Lung (tissue), 12 donors: ENCODE data around the gene SLC25A3. TPM values are rescaled to one million over a fixed set of nuclear protein-coding genes. Genes with fewer than 3 reads are reported as not detected.
"Not testable (repeated sequence)": the region's sequence is repeated elsewhere in the genome, so short reads cannot be mapped to it uniquely, and the experiment has no call there.

ENCODE experiments used
- ATAC-seq: fragments of 200-7000 bp; cut with Tn5 transposase; one replicate; pipeline ENCODE4 v1.9.1; 2020; ENCODE audit warnings: moderate number of reproducible peaks; ENCODE audit not compliant: insufficient read depth, low FRiP score
- DNase-seq, 3 donors: peaks; one replicate each; pipeline ENCODE4 v3.0.0-alpha.2; 2013 to 2017
- H3K27ac ChIP-seq, 2 donors: one replicate each; pipeline ENCODE4 v1.5.1; 2013; ENCODE audit warnings: mild to moderate bottlenecking in 2 of 2, moderate library complexity in 2 of 2, control low read depth in 1 of 2, inconsistent platforms in 1 of 2, low read depth in 1 of 2, low read length in 1 of 2
- H3K27me3 ChIP-seq, 3 donors: one replicate each; pipeline ENCODE4 v1.5.1; 2013; ENCODE audit warnings: low read length in 2 of 3; ENCODE audit not compliant: control insufficient read depth in 3 of 3, insufficient read depth in 3 of 3
- H3K36me3 ChIP-seq, 4 donors: one replicate each; pipeline ENCODE4 v1.5.1; 2013; ENCODE audit warnings: low read length in 4 of 4, mild to moderate bottlenecking in 1 of 4, moderate library complexity in 1 of 4; ENCODE audit not compliant: control insufficient read depth in 4 of 4, insufficient read depth in 4 of 4
- H3K4me1 ChIP-seq, 5 donors: one replicate each; pipeline ENCODE4 v1.5.1; 2013; ENCODE audit warnings: low read length in 5 of 5, mild to moderate bottlenecking in 2 of 5, moderate library complexity in 1 of 5; ENCODE audit not compliant: control insufficient read depth in 5 of 5, insufficient read depth in 5 of 5
- H3K4me3 ChIP-seq: one replicate; pipeline ENCODE4 v1.5.1; 2013; ENCODE audit warnings: mild to moderate bottlenecking, control low read depth, moderate library complexity
- H3K9ac ChIP-seq, 2 donors: one replicate each; pipeline ENCODE4 v1.5.1; 2013; ENCODE audit warnings: low read length in 2 of 2, control low read depth in 1 of 2; ENCODE audit not compliant: insufficient read depth in 1 of 2
- H3K9me3 ChIP-seq, 4 donors: one replicate each; pipeline ENCODE4 v1.5.1; 2013; ENCODE audit warnings: low read length in 3 of 4, mild to moderate bottlenecking in 1 of 4, moderate library complexity in 1 of 4; ENCODE audit not compliant: control insufficient read depth in 4 of 4, insufficient read depth in 3 of 4
- CTCF ChIP-seq: IDR thresholded peaks from 2 replicates; pipeline ENCODE4 v1.5.1; 2012; ENCODE audit warnings: mild to moderate bottlenecking; ENCODE audit errors: control extremely low read depth, extremely low read depth
- WGBS, 2 donors: extraction: QIAGEN DNeasy Blood & Tissue Kit; methylation state at CpG; one replicate each; pipeline ENCODE4 v1.1.7; 2013; 5-methylcytosine and 5-hydroxymethylcytosine counted together
- polyA plus RNA-seq, 2 donors: library from polyadenylated mRNA; stranded (reverse); fragments of 200-250 nt; gene quantifications; one replicate each; pipeline ENCODE4 v1.2.1, GENCODE V29; 2013
- total RNA-seq, 2 donors: library from RNA; depleted of rRNA in 1 of 2; stranded (reverse); fragments of >200 nt in 1 of 2; gene quantifications; one replicate each; pipeline ENCODE4 v1.2.1, GENCODE V29; 2014 to 2021
- donor health status: control.
- donor health status: control.
- donor health status: Bipolar disorder and iron deficiency.
- donor health status: healthy.
- donor health status: DM: yes; HTN: yes; CAD: no.

SLC25A3 gene
- total and polyA plus RNA-seq, 4 donors, result 331 to 575 (median 369) TPM

- no peak overlapping the region for H3K9ac ChIP-seq
- no peaks in the 10 kb centered on the region for H3K9me3 ChIP-seq
- no peaks in the 10 kb centered on the region for H3K27me3 ChIP-seq
- 92 to 98% methylated on average over 5 of the region's 5 CpGs for WGBS, 2 donors
- no peak for DNase-seq
- H3K27ac ChIP-seq, result no peak overlapping the region
- no peaks in the 10 kb centered on the region for H3K4me1 ChIP-seq
- no peak overlapping the region for H3K4me3 ChIP-seq
- peaks cover 6 to 24% (median 13%) of the 10 kb centered on the region in 4 donors for H3K36me3 ChIP-seq
- TF ChIP-seq CTCF, result no peak
- ATAC-seq, result no peak
Observed at GRCh38 chr12:98549371-98550110, 43.9 kb upstream of the SLC25A3 start.

- Histone ChIP-seq H3K9ac (no peak overlapping the region), H3K9me3 (no peaks in the 10 kb centered on the region), H3K36me3 (peaks cover 5 to 18% (median 10%) of the 10 kb centered on the region in 4 donors), H3K4me1 (no peaks in the 10 kb centered on the region), H3K4me3 (no peak overlapping the region), H3K27me3 (no peaks in the 10 kb centered on the region), H3K27ac (no peak overlapping the region)
- WGBS, 2 donors, result 95 to 96% methylated on average over 3 of the region's 3 CpGs
- DNase-seq (no peak), ATAC-seq (no peak)
- TF ChIP-seq CTCF, result no peak
Observed at GRCh38 chr12:98551787-98552186, 41.7 kb upstream of the SLC25A3 start.

- H3K36me3 ChIP-seq, H3K4me1 ChIP-seq, H3K9me3 ChIP-seq, H3K9ac ChIP-seq, H3K27ac ChIP-seq, ATAC-seq, H3K27me3 ChIP-seq, H3K4me3 ChIP-seq, DNase-seq: not testable (repeated sequence)
- 91 to 93% methylated on average over 4 of the region's 4 CpGs for WGBS, 2 donors
Observed at GRCh38 chr12:98558097-98558496, 35.4 kb upstream of the SLC25A3 start.

- DNase-seq, result no peak
- Histone ChIP-seq H3K27ac (no peak overlapping the region), H3K4me1 (no peaks in the 10 kb centered on the region), H3K36me3 (no peaks in the 10 kb centered on the region), H3K4me3 (no peak overlapping the region), H3K9ac (no peak overlapping the region), H3K27me3 (no peaks in the 10 kb centered on the region), H3K9me3 (no peaks in the 10 kb centered on the region)
- WGBS, 2 donors, result 0 to 49% methylated on average over 1 of the region's 1 CpG
- no peak for ATAC-seq
- no peak for TF ChIP-seq CTCF
Observed at GRCh38 chr12:98559666-98560065, 33.8 kb upstream of the SLC25A3 start.
